ENCODE data around the gene MED31. TPM values are rescaled to one million over a fixed set of nuclear protein-coding genes. Genes with fewer than 3 reads are reported as not detected.

Gene MED31
- total and polyA plus RNA-seq, 2 experiments from 2014 or later, result 5.5 to 49.3 TPM

DNA sequence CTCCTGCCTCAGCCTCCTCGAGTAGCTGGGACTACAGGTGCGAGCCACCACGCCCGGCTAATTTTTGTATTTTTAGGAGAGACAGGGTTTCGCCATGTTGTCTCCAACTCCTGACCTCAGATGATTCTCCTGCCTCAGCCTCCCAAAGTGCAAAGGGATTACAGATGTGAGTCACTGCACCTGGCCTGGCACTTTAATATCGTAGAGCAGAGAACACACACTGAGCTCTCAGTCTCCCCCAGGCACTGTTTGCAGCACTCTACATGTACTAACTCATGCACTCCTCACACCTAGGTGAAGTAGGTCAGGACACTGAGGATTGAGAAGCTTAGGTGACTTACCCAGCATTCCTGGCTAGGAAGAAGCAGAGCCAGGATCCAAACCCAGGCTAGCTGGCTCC is 15.2 kb upstream of the MED31 start:
- Mint-ChIP-seq H3K27ac (no peak overlapping the region), H3K9me3 (no peaks in the 10 kb centered on the region), H3K36me3 (ENCODE audit: low read depth) (no peaks in the 10 kb centered on the region), H3K4me3 (no peak overlapping the region), H3K27me3 (ENCODE audit: insufficient read depth, low read depth, poor library complexity) (peaks cover 16% of the 10 kb centered on the region), H3K4me1 (peaks cover 8% of the 10 kb centered on the region; the same call in 2 of the 3 replicates)
- Histone ChIP-seq H2AFZ (no peak overlapping the region), H3K4me2 (no peak overlapping the region), H3K27ac (ENCODE audit: low read depth) (no peak overlapping the region), H3K4me1 (ENCODE audit: insufficient read depth) (no peaks in the 10 kb centered on the region), H3F3A (replicated peaks; ENCODE audit: low read depth) (no peaks in the 10 kb centered on the region), H3K4me3 (no peak overlapping the region), H4K20me1 (replicated peaks; ENCODE audit: insufficient read depth) (peaks cover 7% of the 10 kb centered on the region; the same call in 1 of the 2 replicates), H3K9me2 (ENCODE audit: insufficient read depth) (no peaks in the 10 kb centered on the region), H3K79me2 (replicated peaks; ENCODE audit: insufficient read depth) (no peaks in the 10 kb centered on the region), H3K36me3 (ENCODE audit: insufficient read depth) (no peaks in the 10 kb centered on the region), H3K27me3 (ENCODE audit: insufficient read depth) (peaks cover 13% of the 10 kb centered on the region)
- ATAC-seq (no peak), DNase-seq (ENCODE audit: low spot score) (no peak)
- no peak for TF ChIP-seq EZH2 (IDR thresholded peaks at IDR 0.05; ENCODE audit: low read depth, unreplicated experiment)
- TF ChIP-seq ZNF114 (CRISPR knock-in tag; IDR thresholded peaks at IDR 0.05), result no peak
- TF ChIP-seq JUNB (IDR thresholded peaks at IDR 0.05; ENCODE audit: unreplicated experiment), result no peak
- TF ChIP-seq NANOG (IDR thresholded peaks at IDR 0.05; ENCODE audit: borderline replicate concordance), result no peak
- no peak for TF ChIP-seq REST (IDR thresholded peaks at IDR 0.05; ENCODE audit: unreplicated experiment)
- TF ChIP-seq STAT1 (IDR thresholded peaks at IDR 0.05; ENCODE audit: unreplicated experiment), result no peak
- TF ChIP-seq POLR2AphosphoS5 (IDR thresholded peaks at IDR 0.05; ENCODE audit: low read depth), result no peak
- TF ChIP-seq ZNF462 (CRISPR knock-in tag; IDR thresholded peaks at IDR 0.05), result no peak
- TF ChIP-seq, protein P1, sequence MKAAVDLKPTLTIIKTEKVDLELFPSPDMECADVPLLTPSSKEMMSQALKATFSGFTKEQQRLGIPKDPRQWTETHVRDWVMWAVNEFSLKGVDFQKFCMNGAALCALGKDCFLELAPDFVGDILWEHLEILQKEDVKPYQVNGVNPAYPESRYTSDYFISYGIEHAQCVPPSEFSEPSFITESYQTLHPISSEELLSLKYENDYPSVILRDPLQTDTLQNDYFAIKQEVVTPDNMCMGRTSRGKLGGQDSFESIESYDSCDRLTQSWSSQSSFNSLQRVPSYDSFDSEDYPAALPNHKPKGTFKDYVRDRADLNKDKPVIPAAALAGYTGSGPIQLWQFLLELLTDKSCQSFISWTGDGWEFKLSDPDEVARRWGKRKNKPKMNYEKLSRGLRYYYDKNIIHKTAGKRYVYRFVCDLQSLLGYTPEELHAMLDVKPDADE (IDR thresholded peaks at IDR 0.05), result no peak
- no peak for TF ChIP-seq EZH2phosphoT487 (IDR thresholded peaks at IDR 0.05; ENCODE audit: unreplicated experiment)
- TF ChIP-seq CTCF (conservative IDR thresholded peaks at IDR 0.05; ENCODE audit: low read depth in 2 of 2), result no peak
- no peak for TF ChIP-seq CREB1 (CRISPR knock-in tag; IDR thresholded peaks at IDR 0.05; ENCODE audit: low read depth)
- TF ChIP-seq ZNF331 (CRISPR knock-in tag; IDR thresholded peaks at IDR 0.05; ENCODE audit: low read depth), result no peak
